Measurements from ENCODE around the gene RFX3.

GRCh38 chr9:3455094-3455493 is 70.7 kb downstream of the RFX3 start:
- TF ChIP-seq, protein P1, sequence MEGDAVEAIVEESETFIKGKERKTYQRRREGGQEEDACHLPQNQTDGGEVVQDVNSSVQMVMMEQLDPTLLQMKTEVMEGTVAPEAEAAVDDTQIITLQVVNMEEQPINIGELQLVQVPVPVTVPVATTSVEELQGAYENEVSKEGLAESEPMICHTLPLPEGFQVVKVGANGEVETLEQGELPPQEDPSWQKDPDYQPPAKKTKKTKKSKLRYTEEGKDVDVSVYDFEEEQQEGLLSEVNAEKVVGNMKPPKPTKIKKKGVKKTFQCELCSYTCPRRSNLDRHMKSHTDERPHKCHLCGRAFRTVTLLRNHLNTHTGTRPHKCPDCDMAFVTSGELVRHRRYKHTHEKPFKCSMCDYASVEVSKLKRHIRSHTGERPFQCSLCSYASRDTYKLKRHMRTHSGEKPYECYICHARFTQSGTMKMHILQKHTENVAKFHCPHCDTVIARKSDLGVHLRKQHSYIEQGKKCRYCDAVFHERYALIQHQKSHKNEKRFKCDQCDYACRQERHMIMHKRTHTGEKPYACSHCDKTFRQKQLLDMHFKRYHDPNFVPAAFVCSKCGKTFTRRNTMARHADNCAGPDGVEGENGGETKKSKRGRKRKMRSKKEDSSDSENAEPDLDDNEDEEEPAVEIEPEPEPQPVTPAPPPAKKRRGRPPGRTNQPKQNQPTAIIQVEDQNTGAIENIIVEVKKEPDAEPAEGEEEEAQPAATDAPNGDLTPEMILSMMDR (conservative IDR thresholded peaks at IDR 0.05): no peak
- TF ChIP-seq EZH2 (IDR thresholded peaks at IDR 0.05; ENCODE audit: low read depth): no peak

Measured in PC-9 (cell line).